ENCODE results near the gene LYG1.
A peak's percentile ranks its signal among the peaks of the same experiment; 100 is the strongest.
"Not testable (repeated sequence)": the region's sequence is repeated elsewhere in the genome, so short reads cannot be mapped to it uniquely, and the experiment has no call there.

Gene LYG1

DNA sequence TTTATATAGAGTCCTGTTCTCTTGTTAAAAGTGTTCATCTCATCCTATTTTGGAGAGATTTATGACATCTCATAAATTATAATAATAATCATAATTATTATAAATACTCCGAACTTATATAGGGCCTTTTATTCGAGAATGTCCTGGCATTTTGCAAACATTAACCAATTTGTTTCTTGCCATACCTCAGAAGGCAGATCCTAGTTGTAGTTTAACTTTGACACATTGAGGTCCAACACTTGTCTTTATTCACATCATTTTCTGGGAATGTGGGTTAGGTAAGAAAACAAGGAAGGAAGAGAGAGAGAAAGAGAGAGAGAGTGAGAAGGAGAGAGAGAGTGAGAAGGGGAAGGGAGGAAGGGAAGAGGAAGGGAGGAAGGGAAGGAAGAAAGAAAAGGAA lies at the start of gene LYG1:
TSS of gene LYG1 (minus strand) at position 101 of the 400 bp plus-strand sequence. CDS start 5,527 bp downstream, outside the sequence.
- DNase-seq (ENCODE audit: low spot score), result not testable (repeated sequence)

DNA sequence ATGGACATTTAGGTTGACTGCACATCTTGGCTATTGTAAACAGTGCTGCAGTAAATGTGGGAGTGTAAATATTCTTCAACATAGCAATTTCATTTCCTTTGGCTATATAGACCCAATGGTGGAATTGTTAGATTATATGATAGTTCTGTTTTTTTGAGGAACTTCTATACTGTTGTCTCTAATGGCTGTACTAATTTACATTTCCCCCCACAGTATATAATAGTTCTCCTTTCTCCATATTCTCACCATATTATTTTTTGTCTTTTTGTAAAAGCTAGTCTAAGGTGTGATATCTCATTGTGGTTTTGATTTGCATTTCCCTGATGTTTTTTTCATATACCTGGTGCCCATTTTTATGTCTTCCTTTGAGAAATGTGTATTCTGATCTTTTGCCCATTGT lies 49.2 kb upstream of the LYG1 start:
- DNase-seq (ENCODE audit: low spot score), result no peak

DNA sequence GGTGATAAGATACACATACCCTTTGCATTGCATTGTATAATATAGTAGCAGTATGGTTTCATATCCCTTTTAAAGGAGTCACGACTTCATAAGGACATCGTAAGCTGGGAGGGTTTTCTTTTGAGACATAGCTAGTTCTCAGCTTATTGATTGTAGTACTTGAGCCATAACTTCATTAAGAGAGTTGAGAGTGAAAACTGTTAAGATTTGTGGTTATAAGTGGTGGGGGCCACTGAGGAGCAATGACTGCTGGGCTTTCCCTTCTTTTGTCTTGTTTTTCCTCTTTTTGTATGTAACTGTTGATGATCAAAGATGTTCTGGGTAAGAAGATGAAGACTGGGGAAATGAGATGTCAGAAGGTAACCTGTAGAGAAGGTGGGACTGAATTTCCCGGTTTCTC lies 47.2 kb upstream of the LYG1 start:
- no peak for DNase-seq (ENCODE audit: low spot score)

DNA sequence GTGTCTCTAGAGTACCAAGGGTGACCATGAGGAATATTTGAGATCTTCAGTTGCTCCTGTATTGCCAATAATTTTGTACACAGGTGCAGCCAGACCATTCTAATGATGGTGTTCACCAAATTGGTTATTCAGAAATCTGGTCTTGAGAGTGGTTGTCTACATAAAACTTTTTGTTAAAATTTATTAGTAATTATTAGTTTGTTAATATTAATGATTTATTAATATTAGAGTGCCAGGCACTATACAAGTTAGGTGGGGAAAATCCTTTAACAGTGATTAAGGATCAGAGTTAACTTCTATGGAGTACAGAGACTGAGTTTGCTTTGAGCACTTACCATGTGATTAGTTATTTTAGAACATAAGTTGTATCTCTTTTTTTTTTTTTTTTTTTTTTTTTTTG lies 45.2 kb upstream of the LYG1 start:
- DNase-seq (ENCODE audit: low spot score), result no peak

DNA sequence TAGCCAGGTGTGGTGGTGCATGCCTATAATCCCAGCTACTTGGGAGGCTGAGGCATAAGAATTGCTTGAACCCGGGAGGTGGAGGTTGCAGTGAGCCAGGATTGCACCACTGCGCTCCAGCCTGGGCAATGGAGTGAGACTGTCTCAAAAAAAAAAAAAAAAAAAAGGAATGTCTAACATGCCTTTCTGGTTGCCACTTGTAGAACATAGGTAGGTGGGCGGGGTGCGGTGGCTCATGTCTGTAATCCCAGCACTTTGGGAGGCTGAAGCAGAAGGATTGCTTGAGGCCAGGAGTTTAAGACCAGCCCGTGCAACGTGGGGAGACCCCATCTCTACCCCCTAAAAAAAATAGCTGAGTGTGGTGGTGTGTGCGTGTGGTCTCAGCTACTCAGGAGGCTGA lies 44.4 kb upstream of the LYG1 start:
- DNase-seq (ENCODE audit: low spot score), result not testable (repeated sequence)

DNA sequence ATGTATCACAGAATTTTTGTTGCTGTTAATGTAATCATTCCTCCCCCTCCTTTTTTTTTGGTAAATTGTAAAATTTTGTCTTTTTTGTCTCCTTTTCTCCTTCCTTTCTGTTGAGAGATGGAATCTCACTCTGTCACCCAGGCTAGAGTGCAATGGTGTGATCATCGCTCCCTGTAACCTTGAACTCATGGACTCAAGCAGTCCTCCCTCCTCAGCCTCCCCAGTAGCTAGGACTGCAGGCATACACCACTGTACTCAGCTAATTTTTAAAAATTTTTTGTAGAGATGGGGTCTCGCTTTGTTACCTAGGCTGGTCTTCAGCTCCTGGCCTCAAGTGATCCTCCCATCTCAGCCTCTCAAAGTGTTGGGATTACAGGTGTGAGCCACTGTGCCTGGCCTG lies 41.5 kb upstream of the LYG1 start:
- DNase-seq (ENCODE audit: low spot score), result no peak

DNA sequence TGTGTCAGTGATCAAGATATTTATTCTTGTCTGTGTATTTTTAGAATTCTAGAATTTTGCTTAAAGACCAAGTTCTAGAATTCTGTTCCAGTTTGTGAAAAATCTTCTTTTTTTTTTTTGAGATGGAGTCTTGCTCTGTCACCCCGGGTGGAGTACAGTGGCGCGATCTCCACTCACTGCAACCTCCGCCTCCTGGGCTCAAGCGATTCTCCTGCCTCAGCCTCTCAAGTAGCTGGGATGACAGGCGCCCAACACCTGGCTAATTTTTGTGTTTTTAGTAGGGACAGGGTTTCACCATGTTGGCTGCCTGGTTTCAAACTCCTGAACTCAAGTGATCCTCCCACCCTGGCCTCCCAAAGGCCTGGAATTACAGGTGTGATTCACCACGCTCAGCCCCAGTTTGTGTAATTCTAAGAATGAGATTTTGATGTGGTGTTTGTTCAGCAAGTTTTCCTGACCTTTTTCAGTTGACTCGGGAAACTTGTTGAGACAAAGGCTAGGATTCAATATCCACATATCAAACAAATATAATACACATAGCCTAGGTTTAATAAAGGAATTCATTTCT lies 39.8 kb upstream of the LYG1 start:
- no peak for DNase-seq (ENCODE audit: low spot score)

DNA sequence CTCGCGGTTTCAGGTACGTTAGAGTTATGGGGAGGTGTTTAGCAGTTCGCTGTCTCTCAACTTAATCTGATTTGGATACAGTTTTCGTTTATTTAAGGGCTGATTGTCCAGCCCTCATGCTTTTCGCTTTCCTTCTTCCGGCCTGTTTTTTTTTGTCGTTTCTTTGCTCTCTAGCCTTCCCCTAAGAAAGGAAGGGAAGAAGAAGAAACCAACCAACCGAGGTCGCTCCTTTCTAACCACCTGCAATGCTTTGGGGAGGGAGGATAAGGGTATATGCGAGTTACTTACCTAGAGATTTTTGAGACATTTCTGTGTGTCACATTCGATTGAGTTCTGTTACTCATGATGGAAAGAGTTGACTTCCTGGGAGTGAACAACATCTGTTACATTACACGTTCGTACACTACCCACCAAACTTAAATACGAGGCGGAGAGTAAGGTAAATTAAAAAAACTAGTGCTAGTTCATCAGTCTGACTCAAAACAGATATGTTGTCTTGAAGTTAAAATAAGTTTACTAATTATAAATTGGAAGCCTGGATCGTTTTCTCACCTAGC lies 37.1 kb upstream of the LYG1 start:
- DNase-seq (ENCODE audit: low spot score), result no peak

DNA sequence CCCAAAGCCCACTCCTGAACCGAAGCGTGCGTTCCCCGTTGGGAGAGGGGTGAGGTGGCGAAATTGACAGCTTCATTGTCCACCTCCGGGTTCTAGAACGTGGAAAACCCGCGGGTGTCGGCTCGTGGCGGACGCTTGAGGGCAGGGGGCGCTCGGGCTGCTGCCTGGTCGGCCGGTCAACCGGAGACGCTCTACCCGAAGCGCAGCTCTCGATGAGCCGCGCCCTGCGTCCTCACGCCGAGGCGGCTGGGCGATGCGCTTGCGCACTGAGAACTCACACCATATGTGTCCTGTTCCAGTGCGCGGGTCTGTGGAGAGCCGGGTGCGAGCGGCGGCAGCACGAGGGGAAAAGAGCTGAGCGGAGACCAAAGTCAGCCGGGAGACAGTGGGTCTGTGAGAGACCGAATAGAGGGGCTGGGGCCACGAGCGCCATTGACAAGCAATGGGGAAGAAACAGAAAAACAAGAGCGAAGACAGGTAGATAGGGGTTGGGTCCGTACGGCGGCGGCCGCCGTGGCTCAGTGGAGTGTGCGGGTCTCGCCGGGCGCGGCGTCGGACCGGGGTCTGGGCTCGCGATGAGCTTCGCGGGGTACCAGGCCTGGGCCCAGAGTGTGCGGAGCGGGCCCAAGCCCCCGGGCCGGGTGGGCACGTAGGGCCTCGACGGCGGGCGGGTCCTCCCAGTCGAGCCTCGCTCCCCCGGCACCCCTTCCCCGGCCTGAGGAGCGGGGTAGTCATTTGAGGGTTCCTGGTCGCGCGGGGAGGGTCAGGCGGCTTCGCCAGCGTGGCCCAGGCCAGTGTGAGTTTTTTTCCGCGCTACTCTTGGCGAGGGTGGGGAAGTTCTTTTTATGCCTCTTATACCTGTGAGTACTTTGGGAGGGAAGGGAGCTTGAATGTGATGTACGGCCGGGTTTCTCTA lies 36.4 kb upstream of the LYG1 start, which contains the start of gene EIF5B:
TSS of gene EIF5B (plus strand) at position 277 of the 916 bp plus-strand sequence. CDS start at position 443, 166 bp downstream.
- DNase-seq (ENCODE audit: low spot score), result peak; percentile 91

DNA sequence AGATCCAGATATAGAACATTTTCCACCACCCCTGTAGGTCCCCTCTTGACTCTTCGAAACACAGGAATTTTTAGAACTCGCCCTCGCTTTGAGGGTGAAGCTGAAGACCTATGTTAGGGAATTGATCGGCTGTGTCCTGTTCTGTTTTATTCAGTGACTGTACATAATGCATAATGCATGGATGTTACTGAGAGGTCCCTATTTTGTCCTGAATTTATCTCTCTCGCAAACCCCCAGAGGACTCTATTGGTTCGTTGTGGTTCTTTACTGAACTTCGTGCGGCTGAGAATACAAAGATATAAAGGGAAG lies 35.8 kb upstream of the LYG1 start:
- no peak for DNase-seq (ENCODE audit: low spot score)

DNA sequence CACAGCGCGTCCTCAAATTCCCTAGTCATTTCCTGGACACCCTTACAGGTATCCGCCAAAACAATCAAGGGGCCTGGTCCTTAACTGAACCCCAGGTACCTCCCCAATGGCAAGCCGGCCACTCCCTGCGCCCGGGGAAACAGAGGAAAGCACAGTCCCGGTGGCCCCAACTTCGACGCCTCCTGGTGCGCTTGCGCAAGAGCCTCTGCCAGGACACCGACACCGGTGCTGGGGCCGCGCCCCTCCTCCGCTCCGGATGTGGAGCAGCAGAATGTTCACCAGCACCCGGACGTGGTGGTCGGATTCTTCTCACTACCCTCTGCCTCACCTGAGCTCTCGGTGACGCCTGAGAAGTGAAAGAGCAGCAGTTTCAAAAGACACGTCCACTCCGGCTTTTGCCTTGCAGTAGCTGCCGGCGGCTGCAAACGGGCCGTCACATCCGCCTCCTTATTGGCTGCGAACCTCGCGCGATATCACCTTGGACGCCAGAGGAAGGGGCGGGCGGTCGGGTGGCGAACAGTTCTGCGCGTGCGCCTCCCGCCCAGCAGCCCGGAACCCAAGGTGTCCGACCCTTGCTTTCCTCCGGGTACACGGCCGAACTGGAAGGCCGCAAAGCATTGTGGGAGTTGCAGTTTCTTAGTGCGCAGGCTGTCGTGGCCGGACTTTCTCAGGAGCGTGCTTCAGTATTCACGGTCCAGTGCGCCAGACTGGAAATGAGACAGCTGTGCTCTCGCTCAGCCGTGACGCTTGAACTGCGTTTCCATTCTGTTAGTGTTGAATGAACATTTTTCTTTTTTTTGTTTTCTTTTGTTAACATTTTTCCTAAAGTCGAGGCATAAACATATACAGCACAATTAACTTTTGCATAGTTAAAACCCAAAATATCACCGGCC lies 35.2 kb upstream of the LYG1 start, which contains the start of gene TXNDC9:
TSS of gene TXNDC9 (minus strand) at position 423 of the 893 bp plus-strand sequence. CDS start 3,123 bp downstream, outside the sequence.
- peak; percentile 97 for DNase-seq (ENCODE audit: low spot score)

DNA sequence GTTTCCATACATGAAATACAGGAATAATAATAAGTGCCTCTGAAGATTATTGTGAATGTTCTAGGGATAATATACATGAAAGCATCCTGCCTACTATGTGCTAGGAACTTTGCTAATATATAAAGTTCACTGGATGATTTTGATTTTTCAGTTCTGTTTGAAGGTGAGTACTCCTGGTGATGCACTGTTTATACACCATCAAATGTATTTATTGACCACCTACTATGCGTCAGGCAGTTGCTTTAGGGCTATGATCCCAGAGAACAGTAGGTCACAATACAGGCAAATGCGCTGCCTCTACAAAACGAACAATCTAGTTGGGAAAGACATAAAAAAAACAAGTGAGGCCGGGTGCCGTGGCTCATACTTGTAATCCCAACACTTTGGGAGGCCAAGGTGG lies 24.4 kb upstream of the LYG1 start:
- DNase-seq (ENCODE audit: low spot score), result no peak

DNA sequence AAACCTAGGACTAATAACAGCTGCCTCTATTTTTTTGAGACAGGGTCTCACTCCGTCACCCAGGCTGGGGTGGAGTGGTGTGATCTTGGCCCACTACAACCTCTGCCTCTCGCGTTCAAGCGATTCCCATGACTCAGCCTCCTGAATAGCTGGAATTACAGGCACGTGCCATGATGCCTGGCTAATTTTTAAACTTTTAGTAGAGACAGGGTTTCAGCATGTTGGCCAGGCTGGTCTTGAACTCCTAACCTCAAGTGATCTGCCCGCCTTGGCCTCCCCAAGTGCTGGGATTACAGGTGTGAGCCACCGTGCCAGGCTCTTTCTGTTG lies 16.8 kb upstream of the LYG1 start:
- DNase-seq (ENCODE audit: low spot score), result not testable (repeated sequence)

DNA sequence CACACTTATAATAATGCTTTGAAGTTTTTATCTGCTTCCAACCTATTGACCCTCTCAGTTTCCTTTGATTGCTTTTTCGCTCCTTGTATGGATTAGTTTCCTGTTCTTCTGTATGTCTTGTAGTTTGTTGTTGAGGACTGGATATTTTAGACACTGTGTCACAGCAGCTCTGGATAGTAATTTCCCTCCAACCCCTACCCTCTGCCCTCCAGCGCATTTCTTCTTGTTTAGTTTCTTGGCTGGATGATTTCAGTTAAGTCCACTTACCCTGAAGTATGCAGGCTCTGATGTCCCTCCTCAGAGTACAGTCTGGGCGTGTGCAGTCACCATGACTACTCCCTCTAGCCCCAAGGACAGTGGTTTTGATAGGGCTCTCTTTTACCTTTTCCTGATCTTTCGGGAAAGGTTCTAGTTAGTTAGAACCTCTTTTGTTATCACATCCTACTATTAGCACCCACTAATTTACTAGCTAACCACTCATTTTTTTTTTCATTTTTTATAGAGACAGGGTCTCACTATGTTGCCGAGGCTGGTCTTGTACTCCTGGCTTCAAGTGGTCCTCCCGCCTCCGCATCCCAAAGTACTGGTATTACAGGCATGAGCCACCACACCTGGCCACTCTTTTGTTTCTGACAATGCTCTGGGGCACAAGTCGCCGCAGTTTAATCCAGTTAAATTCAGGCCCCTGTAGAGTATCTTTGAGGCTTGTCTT lies 16.3 kb upstream of the LYG1 start:
- no peak for DNase-seq (ENCODE audit: low spot score)

DNA sequence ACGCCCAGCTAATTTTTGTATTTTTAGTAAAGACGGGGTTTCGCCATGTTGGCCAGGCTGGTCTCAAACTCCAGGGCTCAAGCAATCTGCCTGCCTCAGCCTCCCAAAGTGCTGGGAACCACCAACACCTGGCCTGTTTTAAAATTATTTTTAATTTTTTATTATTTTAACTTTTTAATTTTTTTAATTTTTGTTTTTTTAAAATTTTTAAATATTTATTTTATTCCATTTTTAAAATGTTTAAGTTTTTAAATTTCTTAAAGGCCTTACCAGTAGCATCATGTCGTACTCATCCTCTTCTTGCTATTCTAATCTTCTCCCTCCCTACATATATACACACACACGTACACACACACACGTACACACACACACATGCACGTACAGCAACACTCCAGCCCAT lies 1.4 kb downstream of the LYG1 start:
- DNase-seq (ENCODE audit: low spot score), result no peak

DNA sequence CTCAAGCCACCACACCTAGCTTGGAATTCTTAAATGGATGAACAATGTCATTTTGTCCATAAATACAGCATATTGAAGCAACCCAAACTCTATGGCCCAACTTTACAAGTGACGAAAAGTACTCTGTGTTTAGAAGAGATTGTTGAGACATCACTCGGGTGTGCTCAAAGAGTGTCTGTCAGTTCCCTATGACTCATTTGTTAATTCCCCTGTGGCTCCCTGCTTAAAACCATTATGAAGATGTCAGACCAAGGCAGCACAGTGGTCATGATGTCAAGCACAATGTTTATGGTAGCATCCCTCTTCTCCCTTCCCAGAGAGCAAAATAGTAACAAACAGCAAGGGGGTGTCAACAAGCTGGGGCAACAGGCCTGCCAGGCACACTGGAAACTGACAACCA lies 3.0 kb downstream of the LYG1 start:
- DNase-seq (ENCODE audit: low spot score), result no peak

DNA sequence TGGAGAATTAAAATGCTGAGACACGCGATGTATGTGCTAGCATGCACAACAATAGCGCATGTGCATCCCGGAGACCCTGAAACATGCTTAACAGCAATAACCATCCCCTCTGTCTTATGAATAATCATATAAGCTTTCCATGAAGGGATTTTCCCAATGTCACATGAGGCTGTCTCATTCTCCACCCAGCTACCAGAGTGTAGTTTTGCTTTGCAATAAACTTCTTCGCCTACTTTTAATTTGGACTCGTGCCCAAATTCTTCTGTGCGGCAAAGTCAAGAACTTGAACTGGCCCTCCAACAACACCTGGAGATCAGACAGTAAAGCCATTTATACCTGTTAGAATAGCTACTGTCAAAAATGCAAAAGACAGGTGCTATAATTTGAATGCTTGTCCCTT lies 15.5 kb downstream of the LYG1 start:
- DNase-seq (ENCODE audit: low spot score), result no peak

DNA sequence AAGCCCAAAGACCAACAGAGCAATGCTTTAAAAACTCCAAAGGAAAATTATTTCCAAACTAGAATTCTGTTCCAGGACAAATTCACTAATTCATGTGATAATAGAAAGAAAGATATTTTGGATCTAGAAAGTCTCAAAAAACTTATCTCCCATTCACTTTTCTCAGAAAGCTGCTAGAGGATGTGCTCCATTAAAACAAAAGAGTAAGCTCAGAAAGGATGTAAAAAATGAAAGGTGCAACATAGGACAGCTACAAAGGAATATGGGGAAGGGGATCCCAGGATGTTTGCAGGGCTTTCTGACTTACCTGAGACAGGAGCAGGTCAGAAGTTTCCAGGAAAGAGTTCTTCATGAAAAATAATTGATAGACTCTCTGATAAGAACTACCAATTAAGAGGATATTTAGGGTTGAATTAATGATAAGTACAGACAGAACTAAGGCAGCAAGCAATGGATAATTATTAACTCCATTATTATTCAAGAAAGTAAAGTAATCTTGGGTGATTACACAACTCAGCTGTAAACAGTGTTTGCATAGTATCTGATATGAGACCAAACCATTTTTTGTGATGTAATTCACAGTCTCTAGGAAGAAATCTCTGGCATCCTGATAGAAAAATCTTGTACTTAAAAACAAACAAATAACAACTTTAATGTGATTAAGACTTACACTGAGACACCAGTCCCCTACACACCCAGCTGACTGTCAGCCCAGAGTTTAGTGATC lies 20.9 kb downstream of the LYG1 start:
- no peak for DNase-seq (ENCODE audit: low spot score)

DNA sequence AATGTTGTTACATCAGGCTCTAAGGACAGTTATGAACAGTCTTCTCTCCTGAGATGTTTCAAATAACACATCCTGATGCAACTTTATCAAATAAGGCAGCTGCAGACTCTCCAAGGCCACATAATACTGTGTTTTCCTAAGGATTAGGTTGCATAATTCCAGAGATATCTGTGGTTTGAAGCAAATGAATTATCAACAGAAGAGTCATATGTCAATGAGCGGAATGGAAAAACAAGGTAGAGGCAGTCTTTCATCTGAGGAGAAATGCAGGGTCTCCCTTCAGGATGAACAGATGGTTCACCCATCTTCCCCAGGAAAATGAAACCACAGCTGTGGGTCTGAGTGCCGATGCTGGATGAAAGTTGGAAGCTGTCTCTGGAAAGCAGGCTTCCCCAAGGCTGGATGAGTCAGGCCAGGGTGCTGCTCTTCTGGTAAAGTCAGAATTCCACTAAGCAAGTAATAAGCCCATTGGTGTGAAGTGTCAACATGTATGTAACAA lies 22.2 kb downstream of the LYG1 start:
- no peak for DNase-seq (ENCODE audit: low spot score)

DNA sequence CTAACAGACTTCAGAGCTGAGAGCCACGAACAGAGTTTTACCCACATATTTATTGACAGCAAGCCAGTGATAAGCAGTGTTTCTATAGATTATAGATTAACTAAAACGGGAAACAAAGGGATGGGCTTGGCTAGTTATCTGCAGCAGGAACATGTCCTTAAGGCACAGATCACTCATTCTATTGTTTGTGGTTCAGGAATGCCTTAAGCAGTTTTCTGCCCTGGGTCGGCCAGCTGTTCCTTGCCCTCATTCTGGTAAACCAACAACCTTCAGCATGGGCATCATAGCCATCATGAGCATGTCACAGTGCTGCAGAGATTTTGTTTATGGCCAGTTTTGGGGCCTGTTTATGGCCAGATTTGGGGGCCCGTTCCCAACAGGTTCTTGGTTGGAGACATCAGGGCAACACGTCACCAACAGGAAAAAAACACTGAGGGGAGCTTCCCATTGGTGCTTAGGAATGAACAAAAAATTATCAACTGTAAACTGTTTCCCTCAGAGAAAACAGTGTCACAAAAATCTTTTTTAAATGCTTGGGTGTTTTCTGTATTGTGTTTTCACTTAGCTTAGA lies 22.7 kb downstream of the LYG1 start:
- not testable (repeated sequence) for DNase-seq (ENCODE audit: low spot score)
